GM18505 (cell line): ENCODE measurements around the gene ABCB8.
"Not testable (repeated sequence)": the region's sequence is repeated elsewhere in the genome, so short reads cannot be mapped to it uniquely, and the experiment has no call there.

Experiments
- ATAC-seq: cut with Tn5 transposase; IDR thresholded peaks from one replicate; pipeline ENCODE4 v1.9.1; 2021; ENCODE audit not compliant: unreplicated experiment
- POLR2A ChIP-seq: IDR thresholded peaks from 4 replicates; pipeline ENCODE4 v1.6.1; 2011; ENCODE audit warnings: borderline replicate concordance; ENCODE audit not compliant: insufficient read depth, insufficient read length; ENCODE audit errors: extremely low read depth

Gene ABCB8

DNA sequence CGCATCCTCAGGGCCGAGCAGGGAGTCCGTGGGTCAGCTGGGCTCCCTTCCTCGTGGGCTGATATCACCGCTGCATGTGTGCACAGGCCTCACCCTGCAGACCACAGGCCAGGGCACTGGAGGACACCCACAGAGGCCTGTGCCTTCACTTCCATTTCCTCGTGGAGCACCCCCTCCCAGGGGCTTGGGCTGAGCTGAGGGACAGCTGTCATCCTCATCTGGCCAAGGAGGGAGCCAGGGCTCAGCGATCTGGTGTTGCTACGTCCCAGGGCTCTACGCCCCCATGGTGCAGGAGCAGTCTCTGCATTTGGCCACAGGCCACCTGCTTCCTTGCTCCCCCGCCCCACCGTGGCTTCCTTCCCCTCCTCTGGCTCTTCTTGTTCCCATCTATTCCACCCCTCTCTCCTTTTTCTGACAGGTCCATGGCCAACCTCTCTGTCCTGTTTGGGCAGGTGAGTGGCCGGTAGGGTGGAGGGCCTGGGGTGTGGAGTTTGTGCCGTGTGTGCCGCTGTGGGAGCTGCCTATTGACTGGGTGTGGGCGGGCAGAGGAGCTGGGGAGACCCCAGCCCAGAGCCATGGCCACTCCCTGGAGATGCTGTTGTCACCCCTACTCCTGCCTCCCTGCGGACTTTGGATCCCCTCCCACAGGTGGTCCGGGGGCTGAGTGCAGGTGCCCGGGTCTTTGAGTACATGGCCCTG, 11.7 kb downstream of the ABCB8 start:
- ATAC-seq = no peak
- no peak for TF ChIP-seq POLR2A

- ATAC-seq = no peak
- TF ChIP-seq POLR2A = no peak
These were observed 12.5 kb downstream of the ABCB8 start for GRCh38 chr7:151040616-151041375.

DNA sequence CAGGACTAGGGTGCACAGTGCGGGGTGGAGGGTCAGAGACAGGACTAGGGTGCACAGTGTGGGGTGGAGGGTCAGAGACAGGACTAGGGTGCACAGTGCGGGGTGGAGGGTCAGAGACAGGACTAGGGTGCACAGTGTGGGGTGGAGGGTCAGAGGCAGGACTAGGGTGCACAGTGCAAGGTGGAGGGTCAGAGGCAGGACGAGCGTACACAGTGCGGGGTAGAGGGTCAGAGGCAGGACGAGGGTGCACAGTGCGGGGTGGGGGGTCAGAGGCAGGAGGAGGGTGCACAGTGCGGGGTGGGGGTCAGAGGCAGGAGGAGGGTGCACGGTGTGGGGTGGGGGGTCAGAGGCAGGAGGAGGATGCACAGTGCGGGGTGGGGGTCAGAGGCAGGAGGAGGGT, 15.2 kb downstream of the ABCB8 start:
- ATAC-seq = not testable (repeated sequence)

DNA sequence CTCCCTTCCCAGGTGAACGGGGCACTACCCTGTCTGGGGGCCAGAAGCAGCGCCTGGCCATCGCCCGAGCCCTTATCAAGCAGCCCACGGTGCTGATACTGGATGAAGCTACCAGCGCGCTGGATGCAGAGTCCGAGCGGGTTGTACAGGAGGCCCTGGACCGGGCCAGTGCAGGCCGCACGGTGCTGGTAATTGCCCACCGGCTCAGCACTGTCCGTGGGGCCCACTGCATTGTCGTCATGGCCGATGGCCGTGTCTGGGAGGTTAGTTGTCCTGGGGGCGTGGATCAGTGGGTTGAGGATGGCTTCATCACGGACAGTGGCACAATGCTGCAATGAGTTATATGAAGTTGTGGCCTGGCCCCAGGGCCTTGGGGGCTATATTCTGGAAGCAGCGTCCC, 15.7 kb downstream of the ABCB8 start:
- no peak for ATAC-seq
- no peak for TF ChIP-seq POLR2A

GRCh38 chr7:151045262-151045661, 17.0 kb downstream of the ABCB8 start:
- TF ChIP-seq POLR2A = no peak
- ATAC-seq = no peak

- TF ChIP-seq POLR2A = no peak
- ATAC-seq = no peak
These were observed 17.7 kb downstream of the ABCB8 start for GRCh38 chr7:151045967-151046366.

DNA sequence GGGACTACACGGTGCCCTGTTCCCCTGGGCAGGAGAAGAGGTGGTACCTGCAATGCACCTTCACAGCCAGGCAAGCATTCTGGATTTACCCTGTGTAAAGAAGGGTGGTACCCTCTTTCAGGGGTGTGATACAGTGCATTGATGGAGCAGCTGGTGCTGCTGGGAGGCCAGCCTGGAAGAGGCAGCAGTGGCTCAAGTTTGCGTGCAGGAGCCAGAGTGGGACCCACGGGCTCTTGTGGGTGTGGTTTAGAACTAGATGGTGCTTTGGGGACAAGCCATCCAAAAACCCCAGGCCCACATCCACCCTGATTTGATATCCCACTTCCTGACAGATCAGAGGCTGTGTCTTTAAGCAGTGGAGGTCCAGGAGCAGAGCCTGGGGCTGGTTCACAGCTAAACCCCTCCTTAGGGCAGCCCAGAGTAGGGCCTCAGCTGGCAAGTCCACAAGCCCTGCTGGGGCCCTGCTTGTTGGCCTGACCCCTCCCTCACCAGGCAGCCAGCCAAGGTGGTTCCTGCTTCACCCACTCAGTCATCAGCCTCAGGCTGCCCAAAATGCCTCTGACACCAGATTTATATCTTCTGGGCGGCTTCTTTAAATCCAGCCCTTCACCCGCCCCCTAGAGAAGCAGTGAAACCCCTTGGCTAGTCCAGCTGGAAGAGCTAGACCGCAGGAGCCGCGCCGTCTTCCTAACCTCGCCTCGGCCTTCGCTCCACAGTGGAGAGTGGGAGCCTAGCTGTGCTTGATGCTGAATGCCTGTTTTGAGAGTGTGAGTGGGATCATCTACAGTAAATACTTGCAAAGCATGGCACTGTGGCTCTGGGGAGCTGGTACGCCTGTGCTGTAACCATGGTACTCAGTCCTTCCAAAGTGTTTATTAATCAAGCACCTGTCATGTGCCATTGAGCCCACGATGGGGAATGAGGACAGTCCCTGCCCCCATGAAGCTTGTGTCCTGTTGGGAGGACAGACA, 18.6 kb downstream of the ABCB8 start:
- no peak for TF ChIP-seq POLR2A
- no peak for ATAC-seq

- no peak for TF ChIP-seq POLR2A
- no peak for ATAC-seq
These were observed 19.9 kb downstream of the ABCB8 start, which contains the start of gene ASIC3 for GRCh38 chr7:151047976-151048815. Gene ASIC3, plus strand, starts transcription at chr7:151048531. Its CDS starts 355 bp downstream, at chr7:151048886.

- no peak for TF ChIP-seq POLR2A
- no peak for ATAC-seq
These were observed 20.7 kb downstream of the ABCB8 start for GRCh38 chr7:151048911-151049463.

- no peak for ATAC-seq
- no peak for TF ChIP-seq POLR2A
These were observed 22.9 kb downstream of the ABCB8 start for GRCh38 chr7:151051108-151051507.

- TF ChIP-seq POLR2A = no peak
- ATAC-seq = no peak
These were observed 24.8 kb downstream of the ABCB8 start for GRCh38 chr7:151053096-151053495.

DNA sequence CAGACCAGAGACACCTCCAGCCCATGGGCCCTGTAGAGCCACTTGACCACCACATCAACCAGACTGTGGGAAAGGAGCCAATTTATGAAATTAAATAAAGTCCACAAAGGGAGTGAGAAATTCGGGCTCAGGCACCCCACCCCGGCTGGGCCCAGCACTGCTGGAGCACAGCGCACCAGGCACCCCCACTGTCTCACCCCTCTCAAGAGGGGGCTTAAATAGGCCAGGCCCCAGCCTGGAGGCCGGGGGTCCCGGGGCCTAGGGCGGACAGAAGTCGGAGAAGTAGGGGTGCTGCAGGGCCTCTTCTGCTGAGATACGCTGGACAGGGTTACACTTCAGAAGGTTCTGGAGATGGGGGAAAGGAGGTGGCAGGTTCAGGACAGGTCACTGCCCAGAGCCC, 25.5 kb downstream of the ABCB8 start:
- TF ChIP-seq POLR2A = no peak
- ATAC-seq = no peak

GRCh38 chr7:151056283-151056665, 28.0 kb downstream of the ABCB8 start:
- ATAC-seq = no peak
- TF ChIP-seq POLR2A = no peak
